ENCODE measurements around the gene CUL2. TPM values are rescaled to one million over a fixed set of nuclear protein-coding genes. Genes with fewer than 3 reads are reported as not detected.
"Not testable (repeated sequence)": the region's sequence is repeated elsewhere in the genome, so short reads cannot be mapped to it uniquely, and the experiment has no call there.

CUL2 gene
- total and polyA plus RNA-seq, 2 experiments from 2014 or later: 17.2 to 38.3 TPM

DNA sequence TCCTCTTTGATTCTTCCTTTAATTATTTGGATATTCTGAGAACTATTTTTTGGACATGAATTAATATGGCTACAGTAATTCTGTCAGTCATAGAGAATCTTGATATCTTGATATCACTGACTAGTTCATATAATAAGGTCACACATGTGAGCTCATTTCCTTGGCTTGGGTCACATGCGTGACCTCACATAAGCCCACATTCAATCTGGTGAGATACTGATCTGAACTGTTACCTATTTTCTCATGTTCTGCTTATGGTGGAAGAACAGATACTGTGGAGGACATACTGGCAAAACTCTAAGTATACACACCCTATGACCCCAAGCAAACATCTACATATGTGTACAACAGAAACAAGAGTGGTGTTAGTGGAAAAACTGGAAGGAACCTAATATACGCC is 44.1 kb downstream of the CUL2 start:
- no peak for DNase-seq (ENCODE audit: low spot score)
- no peaks in the 10 kb centered on the region for H3K79me2 ChIP-seq (replicated peaks; ENCODE audit: insufficient read depth)
- ATAC-seq: no peak
- H3K4me1 ChIP-seq (ENCODE audit: insufficient read depth): peaks cover 8% of the 10 kb centered on the region
- no peak overlapping the region for H3K27ac ChIP-seq (ENCODE audit: low read depth)
- H3K27me3 Mint-ChIP-seq (ENCODE audit: insufficient read depth, low read depth, poor library complexity): no peaks in the 10 kb centered on the region
- no peaks in the 10 kb centered on the region for H3F3A ChIP-seq (replicated peaks; ENCODE audit: low read depth)
- H3K36me3 ChIP-seq (ENCODE audit: insufficient read depth): no peaks in the 10 kb centered on the region; the same call in 1 of the 2 replicates
- H3K36me3 Mint-ChIP-seq (ENCODE audit: low read depth): peaks cover 22% of the 10 kb centered on the region
- H3K4me3 ChIP-seq: no peak overlapping the region
- no peak overlapping the region for H3K27ac Mint-ChIP-seq
- no peaks in the 10 kb centered on the region for H3K9me3 Mint-ChIP-seq
- no peaks in the 10 kb centered on the region for H3K9me2 ChIP-seq (ENCODE audit: insufficient read depth)
- no peak for TF ChIP-seq JUNB (IDR thresholded peaks at IDR 0.05; ENCODE audit: unreplicated experiment)
- no peak for TF ChIP-seq CREB1 (CRISPR knock-in tag; IDR thresholded peaks at IDR 0.05; ENCODE audit: low read depth)
- no peak for TF ChIP-seq EZH2 (IDR thresholded peaks at IDR 0.05; ENCODE audit: low read depth, unreplicated experiment)
- TF ChIP-seq NANOG (IDR thresholded peaks at IDR 0.05; ENCODE audit: borderline replicate concordance): no peak
- no peak for TF ChIP-seq ZNF114 (CRISPR knock-in tag; IDR thresholded peaks at IDR 0.05)
- no peak for TF ChIP-seq EZH2phosphoT487 (IDR thresholded peaks at IDR 0.05; ENCODE audit: unreplicated experiment)
- no peaks in the 10 kb centered on the region for H3K27me3 ChIP-seq (ENCODE audit: insufficient read depth)
- H3K4me2 ChIP-seq: no peak overlapping the region
- H3K4me3 Mint-ChIP-seq: no peak overlapping the region
- H2AFZ ChIP-seq: no peak overlapping the region
- H4K20me1 ChIP-seq (replicated peaks; ENCODE audit: insufficient read depth): no peaks in the 10 kb centered on the region; the same call in 1 of the 2 replicates
- H3K4me1 Mint-ChIP-seq: peaks cover 10% of the 10 kb centered on the region

DNA sequence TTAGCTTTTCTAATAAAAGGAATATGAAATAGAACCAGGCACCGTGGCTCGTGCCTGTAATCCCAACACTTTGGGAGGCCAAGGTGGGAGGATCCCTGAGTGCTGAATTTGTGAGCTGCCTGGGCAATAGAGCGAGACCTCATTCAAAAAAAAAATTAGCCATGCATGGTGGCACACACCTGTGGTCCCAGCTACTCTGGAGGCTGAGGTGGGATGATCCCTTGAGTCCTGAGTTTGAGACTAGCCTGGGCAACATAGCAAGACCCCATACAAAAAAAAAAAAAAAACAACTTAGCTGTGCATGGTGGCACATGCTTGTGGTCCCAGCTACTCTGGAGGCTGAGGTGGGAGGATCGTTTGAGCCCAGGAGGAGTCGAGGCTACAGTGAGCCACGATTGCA is 44.9 kb downstream of the CUL2 start:
- not testable (repeated sequence) for H3K27me3 ChIP-seq (ENCODE audit: insufficient read depth); ATAC-seq; H3K4me2 ChIP-seq; H3K4me3 ChIP-seq; H3K79me2 ChIP-seq (replicated peaks; ENCODE audit: insufficient read depth); H3K27ac Mint-ChIP-seq; H3F3A ChIP-seq (replicated peaks; ENCODE audit: low read depth); H3K27me3 Mint-ChIP-seq (ENCODE audit: insufficient read depth, low read depth, poor library complexity); H4K20me1 ChIP-seq (replicated peaks; ENCODE audit: insufficient read depth); H3K27ac ChIP-seq (ENCODE audit: low read depth); H3K4me3 Mint-ChIP-seq; H2AFZ ChIP-seq; H3K36me3 ChIP-seq (ENCODE audit: insufficient read depth); DNase-seq (ENCODE audit: low spot score); H3K9me2 ChIP-seq (ENCODE audit: insufficient read depth); H3K9me3 Mint-ChIP-seq
- peaks cover 22% of the 10 kb centered on the region for H3K36me3 Mint-ChIP-seq (ENCODE audit: low read depth)
- H3K4me1 ChIP-seq (ENCODE audit: insufficient read depth): peaks cover 14% of the 10 kb centered on the region
- H3K4me1 Mint-ChIP-seq: peaks cover 15% of the 10 kb centered on the region

DNA sequence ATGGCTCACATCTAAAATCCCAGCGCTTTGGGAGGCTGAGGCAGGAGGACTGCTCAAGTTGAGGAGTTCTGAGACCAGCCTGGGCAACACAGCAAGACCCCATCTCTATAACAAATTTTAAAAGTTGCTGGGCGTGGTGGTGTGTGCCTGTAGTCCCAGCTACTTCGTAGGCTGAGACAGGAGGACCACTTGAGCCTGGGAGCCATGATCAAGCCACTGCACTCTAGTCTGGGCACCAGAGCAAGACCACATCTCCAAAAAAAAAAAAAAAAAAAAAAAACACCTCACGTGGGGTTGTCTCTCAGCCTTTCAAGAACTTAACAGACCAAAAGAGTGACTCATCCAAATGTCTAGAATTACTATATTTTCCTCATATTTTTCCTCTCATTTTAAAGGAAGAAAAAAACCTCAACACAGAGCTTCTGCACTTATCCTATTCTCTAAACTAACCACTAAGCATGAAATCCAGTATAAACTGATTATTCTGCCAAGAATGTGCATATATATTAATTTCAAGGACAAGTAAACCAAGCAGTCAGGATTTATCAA is 46.3 kb downstream of the CUL2 start:
- Histone ChIP-seq H3K79me2 (replicated peaks; ENCODE audit: insufficient read depth) (no peaks in the 10 kb centered on the region), H3K9me2 (ENCODE audit: insufficient read depth) (no peaks in the 10 kb centered on the region), H3K27ac (ENCODE audit: low read depth) (no peak overlapping the region), H2AFZ (no peak overlapping the region), H3K27me3 (ENCODE audit: insufficient read depth) (no peaks in the 10 kb centered on the region), H4K20me1 (replicated peaks; ENCODE audit: insufficient read depth) (peaks cover 4% of the 10 kb centered on the region; the same call in 1 of the 2 replicates), H3K4me2 (no peak overlapping the region), H3K4me1 (ENCODE audit: insufficient read depth) (peaks cover 14% of the 10 kb centered on the region), H3K36me3 (ENCODE audit: insufficient read depth) (no peaks in the 10 kb centered on the region; the same call in 1 of the 2 replicates), H3F3A (replicated peaks; ENCODE audit: low read depth) (no peaks in the 10 kb centered on the region), H3K4me3 (no peak overlapping the region)
- TF ChIP-seq STAT1 (IDR thresholded peaks at IDR 0.05; ENCODE audit: unreplicated experiment): no peak
- Mint-ChIP-seq H3K4me1 (peaks cover 15% of the 10 kb centered on the region), H3K27me3 (ENCODE audit: insufficient read depth, low read depth, poor library complexity) (no peaks in the 10 kb centered on the region), H3K36me3 (ENCODE audit: low read depth) (peaks cover 22% of the 10 kb centered on the region), H3K27ac (no peak overlapping the region), H3K9me3 (no peaks in the 10 kb centered on the region), H3K4me3 (no peak overlapping the region)
- no peak for ATAC-seq
- no peak for DNase-seq (ENCODE audit: low spot score)

Data from GM23338 (cell line).